ENCODE measurements around the gene RMND5A. TPM values are rescaled to one million over a fixed set of nuclear protein-coding genes. Genes with fewer than 3 reads are reported as not detected.
"Not testable (repeated sequence)": the region's sequence is repeated elsewhere in the genome, so short reads cannot be mapped to it uniquely, and the experiment has no call there.

RMND5A gene
- total RNA-seq, 1 donor from 2014 or later: 24.3 TPM

DNA sequence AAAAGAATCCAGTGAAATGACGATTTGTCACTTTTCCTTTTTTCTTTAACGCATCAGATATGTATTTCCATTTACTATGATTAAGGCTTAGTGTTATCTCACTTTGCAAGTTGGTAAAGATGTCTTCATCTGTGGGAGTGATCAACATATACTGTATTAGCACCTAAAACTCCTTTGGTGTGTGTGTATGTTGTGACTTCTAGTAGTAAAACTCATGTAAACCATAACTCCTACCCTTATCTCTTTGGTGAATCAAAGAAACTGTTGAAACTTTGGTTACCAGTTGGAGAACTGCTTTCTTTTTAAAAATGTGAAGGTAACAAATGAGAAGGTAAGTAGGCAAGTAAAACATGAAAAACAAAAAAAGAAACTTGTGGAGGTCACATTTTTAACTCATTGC lies 5.6 kb downstream of the RMND5A start:
- not testable (repeated sequence) for DNase-seq (ENCODE audit: extremely low spot score, unreplicated experiment); H3K27me3 Mint-ChIP-seq (ENCODE audit: unreplicated experiment); H3K27ac Mint-ChIP-seq (ENCODE audit: unreplicated experiment); H3K4me3 Mint-ChIP-seq (ENCODE audit: unreplicated experiment); H3K9me3 Mint-ChIP-seq (ENCODE audit: unreplicated experiment); H3K4me1 Mint-ChIP-seq (ENCODE audit: unreplicated experiment); H3K36me3 Mint-ChIP-seq (ENCODE audit: unreplicated experiment)

DNA sequence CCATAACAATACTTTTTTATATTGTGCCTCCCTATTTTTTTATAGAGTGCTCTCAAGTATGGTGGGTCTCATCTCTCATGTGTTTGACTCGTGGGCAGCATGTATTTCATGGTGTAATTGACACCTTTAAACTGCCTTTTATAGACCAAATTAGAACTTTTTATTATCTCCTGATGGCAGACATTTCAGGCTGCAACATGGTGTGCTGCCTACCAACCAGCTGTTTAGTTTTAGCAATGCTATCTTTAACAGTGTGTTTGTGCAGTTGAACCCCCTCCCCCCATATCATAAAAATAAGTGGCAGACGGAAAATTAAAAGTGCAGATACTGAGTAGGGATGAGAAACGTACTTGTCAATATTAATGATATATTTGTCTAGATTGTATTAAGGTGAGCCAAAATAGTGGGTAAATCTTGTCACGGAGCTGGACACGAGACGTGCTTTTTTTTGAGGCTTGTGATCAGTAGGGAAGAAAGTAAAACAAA lies 12.0 kb downstream of the RMND5A start:
- H3K27ac Mint-ChIP-seq (ENCODE audit: unreplicated experiment); DNase-seq (ENCODE audit: extremely low spot score, unreplicated experiment); H3K36me3 Mint-ChIP-seq (ENCODE audit: unreplicated experiment); H3K4me3 Mint-ChIP-seq (ENCODE audit: unreplicated experiment); H3K9me3 Mint-ChIP-seq (ENCODE audit: unreplicated experiment); H3K4me1 Mint-ChIP-seq (ENCODE audit: unreplicated experiment); H3K27me3 Mint-ChIP-seq (ENCODE audit: unreplicated experiment): not testable (repeated sequence)

DNA sequence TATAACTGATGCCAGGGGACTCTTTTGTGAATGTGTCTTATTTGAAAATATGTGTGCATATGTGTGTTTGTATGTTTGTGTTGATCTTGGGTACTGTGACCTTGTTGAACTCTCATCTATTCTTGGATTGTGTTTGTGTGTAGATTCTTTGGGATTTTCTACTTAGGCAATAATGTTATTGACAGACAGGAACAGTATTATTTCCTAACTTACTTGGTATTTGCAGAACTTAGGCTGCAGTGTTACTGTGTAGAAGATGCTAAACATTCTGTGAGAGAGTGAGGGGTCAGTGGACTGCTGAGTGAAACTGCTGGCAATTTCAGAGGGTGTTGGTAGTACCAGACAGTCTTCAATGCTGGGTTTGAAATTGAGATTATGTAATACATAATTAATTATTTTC lies 12.7 kb downstream of the RMND5A start:
- H3K9me3 Mint-ChIP-seq (ENCODE audit: unreplicated experiment); H3K27me3 Mint-ChIP-seq (ENCODE audit: unreplicated experiment); H3K4me1 Mint-ChIP-seq (ENCODE audit: unreplicated experiment); DNase-seq (ENCODE audit: extremely low spot score, unreplicated experiment); H3K27ac Mint-ChIP-seq (ENCODE audit: unreplicated experiment); H3K4me3 Mint-ChIP-seq (ENCODE audit: unreplicated experiment); H3K36me3 Mint-ChIP-seq (ENCODE audit: unreplicated experiment): not testable (repeated sequence)

DNA sequence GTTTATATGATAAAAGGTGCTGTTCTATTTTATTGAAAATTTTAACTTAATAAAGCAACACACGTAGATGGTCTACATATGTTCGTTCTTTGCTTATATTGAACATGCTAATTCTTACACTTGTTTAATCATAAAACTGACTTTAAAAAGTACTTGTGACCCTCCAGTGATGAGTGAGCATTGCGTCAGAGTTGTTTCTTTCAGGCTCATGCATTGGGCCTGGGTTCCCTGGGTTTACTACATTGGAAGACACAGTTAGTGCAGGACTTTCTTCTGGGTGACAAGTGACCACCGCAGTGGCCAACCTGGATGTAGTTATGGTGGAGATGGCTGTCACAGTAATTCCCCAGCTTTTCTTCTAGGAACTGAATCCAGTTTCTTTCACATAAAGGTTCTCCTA lies 13.4 kb downstream of the RMND5A start:
- not testable (repeated sequence) for DNase-seq (ENCODE audit: extremely low spot score, unreplicated experiment); H3K27me3 Mint-ChIP-seq (ENCODE audit: unreplicated experiment); H3K4me3 Mint-ChIP-seq (ENCODE audit: unreplicated experiment); H3K27ac Mint-ChIP-seq (ENCODE audit: unreplicated experiment); H3K4me1 Mint-ChIP-seq (ENCODE audit: unreplicated experiment); H3K36me3 Mint-ChIP-seq (ENCODE audit: unreplicated experiment); H3K9me3 Mint-ChIP-seq (ENCODE audit: unreplicated experiment)

- not testable (repeated sequence) for DNase-seq (ENCODE audit: extremely low spot score, unreplicated experiment); H3K4me1 Mint-ChIP-seq (ENCODE audit: unreplicated experiment); H3K27me3 Mint-ChIP-seq (ENCODE audit: unreplicated experiment); H3K4me3 Mint-ChIP-seq (ENCODE audit: unreplicated experiment); H3K36me3 Mint-ChIP-seq (ENCODE audit: unreplicated experiment); H3K27ac Mint-ChIP-seq (ENCODE audit: unreplicated experiment); H3K9me3 Mint-ChIP-seq (ENCODE audit: unreplicated experiment)
These were observed 14.8 kb downstream of the RMND5A start for GRCh38 chr2:86734896-86735295.

- H3K9me3 Mint-ChIP-seq (ENCODE audit: unreplicated experiment); H3K27ac Mint-ChIP-seq (ENCODE audit: unreplicated experiment); H3K4me1 Mint-ChIP-seq (ENCODE audit: unreplicated experiment): not testable (repeated sequence)
These were observed 19.4 kb downstream of the RMND5A start for GRCh38 chr2:86739485-86739884.

GRCh38 chr2:86739889-86740288 lies 19.8 kb downstream of the RMND5A start:
- not testable (repeated sequence) for DNase-seq (ENCODE audit: extremely low spot score, unreplicated experiment); H3K27ac Mint-ChIP-seq (ENCODE audit: unreplicated experiment); H3K4me1 Mint-ChIP-seq (ENCODE audit: unreplicated experiment); H3K36me3 Mint-ChIP-seq (ENCODE audit: unreplicated experiment); H3K27me3 Mint-ChIP-seq (ENCODE audit: unreplicated experiment); H3K9me3 Mint-ChIP-seq (ENCODE audit: unreplicated experiment); H3K4me3 Mint-ChIP-seq (ENCODE audit: unreplicated experiment)

More at GRCh38 chr2:86739485-86739884, 19.4 kb downstream of the RMND5A start:
- not testable (repeated sequence) for DNase-seq (ENCODE audit: extremely low spot score, unreplicated experiment); H3K27me3 Mint-ChIP-seq (ENCODE audit: unreplicated experiment); H3K4me3 Mint-ChIP-seq (ENCODE audit: unreplicated experiment); H3K36me3 Mint-ChIP-seq (ENCODE audit: unreplicated experiment)

- H3K9me3 Mint-ChIP-seq (ENCODE audit: unreplicated experiment); DNase-seq (ENCODE audit: extremely low spot score, unreplicated experiment); H3K4me1 Mint-ChIP-seq (ENCODE audit: unreplicated experiment); H3K4me3 Mint-ChIP-seq (ENCODE audit: unreplicated experiment); H3K27ac Mint-ChIP-seq (ENCODE audit: unreplicated experiment); H3K27me3 Mint-ChIP-seq (ENCODE audit: unreplicated experiment): not testable (repeated sequence)
- peaks cover 11% of the 10 kb centered on the region for H3K36me3 Mint-ChIP-seq (ENCODE audit: unreplicated experiment)
These were observed 21.9 kb downstream of the RMND5A start for GRCh38 chr2:86741889-86742498.

DNA sequence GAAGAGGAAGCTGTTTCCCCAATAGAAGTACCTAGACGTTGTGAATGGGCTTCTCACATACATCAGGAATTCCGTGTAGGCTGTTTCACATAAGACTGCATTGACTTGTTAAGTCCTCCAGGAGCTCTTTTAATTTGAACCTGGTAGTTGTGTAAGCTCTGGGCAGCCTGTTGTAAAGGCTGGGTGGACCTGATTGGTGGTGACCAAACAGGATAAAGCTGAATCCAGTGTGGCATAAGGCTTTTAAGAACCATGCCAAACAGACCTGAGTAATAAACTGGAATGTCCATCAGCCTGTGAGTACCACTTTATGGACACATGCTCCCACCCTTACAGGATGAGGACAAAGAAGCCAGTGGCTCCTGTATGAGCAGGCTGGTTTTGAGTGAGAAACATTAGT lies 24.1 kb downstream of the RMND5A start:
- no peak for TF ChIP-seq CTCF (IDR thresholded peaks at IDR 0.05)
- DNase-seq (ENCODE audit: extremely low spot score, unreplicated experiment): no peak
- Mint-ChIP-seq H3K4me3 (ENCODE audit: unreplicated experiment) (no peak overlapping the region), H3K27me3 (ENCODE audit: unreplicated experiment) (no peaks in the 10 kb centered on the region), H3K36me3 (ENCODE audit: unreplicated experiment) (peaks cover 19% of the 10 kb centered on the region), H3K9me3 (ENCODE audit: unreplicated experiment) (peaks cover 3% of the 10 kb centered on the region), H3K4me1 (ENCODE audit: unreplicated experiment) (peaks cover 4% of the 10 kb centered on the region), H3K27ac (ENCODE audit: unreplicated experiment) (no peak overlapping the region)
